Peyer's patch (tissue), 4 donors: ENCODE measurements around the gene EAF1. TPM values are rescaled to one million over a fixed set of nuclear protein-coding genes. Genes with fewer than 3 reads are reported as not detected.

Experiments
- DNase-seq, 3 donors: peaks; one replicate each; pipeline ENCODE4 v3.0.0-alpha.2; 2017 to 2019
- H3K27ac ChIP-seq, 4 donors: fragments of 200-600 bp; sonication (generic); one replicate each; pipeline ENCODE4 v1.5.1; 2016 to 2019
- H3K27me3 ChIP-seq, 2 donors: fragments of 200-600 bp; sonication (generic); one replicate each; pipeline ENCODE4 v1.5.1; 2019
- H3K36me3 ChIP-seq, 3 donors: fragments of 200-600 bp; sonication (generic); one replicate each; pipeline ENCODE4 v1.5.1; 2016 to 2019
- H3K4me1 ChIP-seq, 4 donors: fragments of 200-600 bp; sonication (generic); one replicate each; pipeline ENCODE4 v1.5.1; 2016 to 2019
- H3K4me3 ChIP-seq, 4 donors: fragments of 200-600 bp; sonication (generic); 1 replicate in 3 of 4; 2 replicates in 1 of 4; pipeline ENCODE4 v1.5.1; 2016 to 2019; ENCODE audit warnings: mild to moderate bottlenecking in 1 of 4
- H3K9me3 ChIP-seq, 4 donors: fragments of 200-600 bp; sonication (generic); one replicate each; pipeline ENCODE4 v1.5.1; 2016 to 2019; ENCODE audit warnings: mild to moderate bottlenecking in 1 of 4
- CTCF ChIP-seq, 6 experiments: fragments of 450-650 bp in 4 of 6; fragments of 200-600 bp in 2 of 6; sonication (generic) in 1 of 6; IDR thresholded peaks; one replicate each; pipeline ENCODE4 v1.5.1; 2017 to 2019; ENCODE audit warnings: antibody characterized with exemption in 6 of 6, mild to moderate bottlenecking in 3 of 6, moderate library complexity in 1 of 6
- POLR2A ChIP-seq, 2 donors: fragments of 450-650 bp; IDR thresholded peaks; one replicate each; pipeline ENCODE4 v1.5.1; 2017; ENCODE audit warnings: antibody characterized with exemption in 2 of 2, mild to moderate bottlenecking in 2 of 2, moderate library complexity in 2 of 2
- total RNA-seq, 4 donors: library from RNA; depleted of rRNA; stranded (reverse); fragments of >200 nt; gene quantifications; one replicate each; pipeline ENCODE4 v1.1.0, GENCODE V29; 2016

Gene EAF1
- 10 to 100 TPM; 27.1 to 45.4 (median 33.0) TPM for total RNA-seq

- H3K4me3 ChIP-seq: peak within 1 kb of the TSS; percentile 73 to 95 (median 84)
- no peaks in the 10 kb centered on the region for H3K27me3 ChIP-seq
- H3K4me1 ChIP-seq: peaks cover 0 to 32% (median 2%) of the 10 kb centered on the region in 4 donors
- peak within 1 kb of the TSS; percentile 78 to 81 (median 80) for H3K27ac ChIP-seq
- TF ChIP-seq CTCF (IDR thresholded peaks at IDR 0.05) (peak in 2 of 6 experiments; percentile 18 to 35), POLR2A (IDR thresholded peaks at IDR 0.05) (peak in 1 of 2 donors; percentile 41)
- DNase-seq: peak; percentile 85 to 94 (median 85)
- H3K9me3 ChIP-seq: no peaks in the 10 kb centered on the region
- peaks cover 0 to 37% (median 0%) of the 10 kb centered on the region in 3 donors for H3K36me3 ChIP-seq
Measured at GRCh38 chr3:15427182-15427880, at the start of gene EAF1, which contains the start of gene METTL6. Gene EAF1 (plus strand): TSS chr3:15427598. CDS start chr3:15427780, 182 bp downstream. Gene METTL6 (minus strand): TSS chr3:15427544. CDS start chr3:15426511, 1,033 bp downstream.

GRCh38 chr3:15377961-15378791 lies 49.2 kb upstream of the EAF1 start:
- Histone ChIP-seq H3K9me3 (no peaks in the 10 kb centered on the region), H3K27me3 (no peaks in the 10 kb centered on the region), H3K27ac (peak overlapping the region; percentile 40 to 71 (median 52)), H3K36me3 (no peaks in the 10 kb centered on the region), H3K4me1 (no peaks in the 10 kb centered on the region), H3K4me3 (no peak overlapping the region)
- DNase-seq: peak; percentile 91 to 98 (median 97)
- no peak for TF ChIP-seq POLR2A (IDR thresholded peaks at IDR 0.05)
- peak; percentile 81 to 94 (median 91) for TF ChIP-seq CTCF (IDR thresholded peaks at IDR 0.05)

- Histone ChIP-seq H3K27ac (peak overlapping the region in 2 of 4 donors; percentile 28 to 61), H3K9me3 (no peaks in the 10 kb centered on the region), H3K36me3 (no peaks in the 10 kb centered on the region), H3K27me3 (no peaks in the 10 kb centered on the region), H3K4me3 (no peak overlapping the region), H3K4me1 (no peaks in the 10 kb centered on the region)
- no peak for DNase-seq
- TF ChIP-seq POLR2A (IDR thresholded peaks at IDR 0.05) (no peak), CTCF (IDR thresholded peaks at IDR 0.05) (no peak)
Measured at GRCh38 chr3:15380980-15381890, 46.2 kb upstream of the EAF1 start.

- no peak overlapping the region for H3K4me3 ChIP-seq
- H3K36me3 ChIP-seq: no peaks in the 10 kb centered on the region
- no peak for DNase-seq
- no peaks in the 10 kb centered on the region for H3K4me1 ChIP-seq
- no peak overlapping the region for H3K27ac ChIP-seq
- no peaks in the 10 kb centered on the region for H3K27me3 ChIP-seq
- no peaks in the 10 kb centered on the region for H3K9me3 ChIP-seq
- no peak for TF ChIP-seq POLR2A (IDR thresholded peaks at IDR 0.05)
- no peak for TF ChIP-seq CTCF (IDR thresholded peaks at IDR 0.05)
Measured at GRCh38 chr3:15382405-15382923, 44.9 kb upstream of the EAF1 start.
